H1 (cell line): ENCODE data around the gene RIMBP2. TPM values are rescaled to one million over a fixed set of nuclear protein-coding genes. Genes with fewer than 3 reads are reported as not detected.

ENCODE experiments used
- CTCF ChIA-PET: fragments of 300-600 bp; sonication (Branson Sonifier 250); formaldehyde crosslinking; loops from one replicate; lab custom pipeline; 2021; ENCODE audit not compliant: partially characterized antibody; lab: Charles Lee
- POLR2A ChIA-PET: fragments of 300-600 bp; sonication (Branson Sonifier 250); formaldehyde crosslinking; loops from one replicate; lab custom pipeline; 2021; ENCODE audit warnings: inconsistent platforms; ENCODE audit not compliant: partially characterized antibody; lab: Charles Lee
- DNase-seq, 2 experiments: peaks; one replicate each; pipeline versions ENCODE4 v3.0.0 to v3.0.0-alpha.2; 2010 to 2022; ENCODE audit warnings: low spot score in 2 of 2, low read depth in 1 of 2, mixed read lengths in 1 of 2
- FAIRE-seq: peaks from 2 replicates; lab custom pipeline; 2011; peaks lifted over from hg19 to GRCh38; lab: Jason Lieb, UNC
- H2AFZ ChIP-seq: 2 replicates; pipeline ENCODE4 v1.8.1; 2012; ENCODE audit warnings: low read length, inconsistent platforms
- H2AK5ac ChIP-seq: 2 replicates; pipeline ENCODE4 v1.6.1; 2013; ENCODE audit warnings: low read depth, low read length
- H2BK120ac ChIP-seq: replicated peaks from 2 replicates; pipeline ENCODE3; 2013; ENCODE audit warnings: low read depth, low read length, inconsistent platforms
- H2BK12ac ChIP-seq: 2 replicates; pipeline ENCODE4 v1.6.1; 2013; ENCODE audit warnings: low read depth, low read length
- H2BK15ac ChIP-seq: 2 replicates; pipeline ENCODE4 v1.6.1; 2013; ENCODE audit warnings: low read length
- H2BK20ac ChIP-seq: 2 replicates; pipeline ENCODE4 v1.6.1; 2013; ENCODE audit warnings: low read length
- H2BK5ac ChIP-seq: 2 replicates; pipeline ENCODE4 v1.6.1; 2013; ENCODE audit warnings: low read depth, low read length
- H3K14ac ChIP-seq: 2 replicates; pipeline ENCODE4 v1.6.1; 2013; ENCODE audit warnings: inconsistent platforms; ENCODE audit not compliant: insufficient read length
- H3K18ac ChIP-seq: 2 replicates; pipeline ENCODE4 v1.6.1; 2013; ENCODE audit warnings: low read length; ENCODE audit errors: extremely low read depth
- H3K23ac ChIP-seq: 2 replicates; pipeline ENCODE4 v1.6.1; 2013; ENCODE audit warnings: inconsistent platforms; ENCODE audit not compliant: insufficient read length
- H3K23me2 ChIP-seq: 2 replicates; pipeline ENCODE4 v1.6.1; 2013; ENCODE audit warnings: low read depth, low read length
- H3K27ac ChIP-seq: 2 replicates; pipeline ENCODE4 v1.6.1; 2011; ENCODE audit warnings: low read depth, low read length, inconsistent platforms
- H3K27me3 ChIP-seq, 4 experiments: replicated peaks in 1 of 4; 1 replicate in 1 of 4; 2 replicates in 3 of 4; pipeline versions ENCODE4 v1.6.1 to v1.8.1; 2011 to 2013; ENCODE audit warnings: low read length in 3 of 4, mild to moderate bottlenecking in 3 of 4, inconsistent platforms in 2 of 4, mixed read lengths in 2 of 4, moderate library complexity in 1 of 4; ENCODE audit not compliant: control insufficient read depth in 3 of 4, insufficient read depth in 3 of 4; ENCODE audit errors: extremely low read depth in 1 of 4
- H3K36me3 ChIP-seq, 4 experiments: 2 replicates each; pipeline versions ENCODE4 v1.6.1 to v1.8.1; 2011 to 2013; ENCODE audit warnings: mild to moderate bottlenecking in 4 of 4, low read length in 3 of 4, moderate library complexity in 2 of 4, control low read depth in 1 of 4, inconsistent platforms in 1 of 4; ENCODE audit not compliant: insufficient read depth in 4 of 4, control insufficient read depth in 2 of 4
- H3K4ac ChIP-seq: replicated peaks from 2 replicates; pipeline ENCODE3; 2013; ENCODE audit warnings: low read length, low read depth, mixed read lengths, inconsistent platforms; ENCODE audit not compliant: insufficient read length
- H3K4me1 ChIP-seq, 4 experiments: replicated peaks in 1 of 4; 1 replicate in 1 of 4; 2 replicates in 3 of 4; pipeline versions ENCODE4 v1.6.1 to v1.8.1; 2011 to 2013; ENCODE audit warnings: low read length in 3 of 4, inconsistent platforms in 2 of 4, mixed read lengths in 1 of 4; ENCODE audit not compliant: insufficient read depth in 4 of 4, control insufficient read depth in 3 of 4
- H3K4me2 ChIP-seq, 2 experiments: 2 replicates each; pipeline versions ENCODE4 v1.6.1 to v1.8.1; 2011 to 2013; ENCODE audit warnings: low read depth in 2 of 2, low read length in 2 of 2, control low read depth in 1 of 2, inconsistent platforms in 1 of 2, mild to moderate bottlenecking in 1 of 2; ENCODE audit not compliant: insufficient read depth in 1 of 2
- H3K4me3 ChIP-seq, 4 experiments: fragments of 200-600, 300-600 bp in 1 of 4; sonication (generic), shearing (Covaris generic), sonication (Bioruptor Twin) in 1 of 4; 2 replicates each; pipeline versions ENCODE4 v1.5.1 to v1.8.1; 2011 to 2016; ENCODE audit warnings: low read length in 4 of 4, low read depth in 3 of 4, control low read depth in 2 of 4, inconsistent platforms in 2 of 4, mild to moderate bottlenecking in 2 of 4, mixed read lengths in 1 of 4, moderate library complexity in 1 of 4; ENCODE audit not compliant: insufficient read depth in 2 of 4; ENCODE audit errors: extremely low read depth in 1 of 4
- H3K56ac ChIP-seq: replicated peaks from 2 replicates; pipeline ENCODE3; 2013; ENCODE audit warnings: low read depth, mild to moderate bottlenecking, mixed read lengths, low read length, inconsistent platforms; ENCODE audit not compliant: insufficient read length
- H3K79me1 ChIP-seq: 2 replicates; pipeline ENCODE4 v1.6.1; 2013; ENCODE audit warnings: low read depth, low read length, control low read depth
- H3K79me2 ChIP-seq, 2 experiments: 2 replicates each; pipeline versions ENCODE4 v1.6.1 to v1.8.1; 2012 to 2013; ENCODE audit warnings: low read length in 2 of 2, mild to moderate bottlenecking in 2 of 2, inconsistent platforms in 1 of 2; ENCODE audit not compliant: insufficient read depth in 2 of 2, control insufficient read depth in 1 of 2
- H3K9ac ChIP-seq, 4 experiments: replicated peaks in 1 of 4; 1 replicate in 1 of 4; 2 replicates in 3 of 4; pipeline versions ENCODE4 v1.6.1 to v1.8.1; 2011 to 2013; ENCODE audit warnings: low read depth in 3 of 4, low read length in 3 of 4, control low read depth in 2 of 4, mild to moderate bottlenecking in 2 of 4, moderate library complexity in 2 of 4, inconsistent platforms in 1 of 4; ENCODE audit errors: extremely low read depth in 1 of 4
- H3K9me3 ChIP-seq, 2 experiments: 2 replicates each; pipeline versions ENCODE4 v1.6.1 to v1.8.1; 2012 to 2013; ENCODE audit warnings: mild to moderate bottlenecking in 2 of 2, moderate library complexity in 2 of 2, control low read depth in 1 of 2, inconsistent platforms in 1 of 2, low read depth in 1 of 2, low read length in 1 of 2, mixed read lengths in 1 of 2; ENCODE audit not compliant: insufficient read depth in 2 of 2
- H4K20me1 ChIP-seq, 2 experiments: replicated peaks in 1 of 2; 2 replicates each; pipeline versions ENCODE3 to v1.8.1; 2011 to 2013; ENCODE audit warnings: inconsistent platforms in 2 of 2, low read length in 2 of 2, mild to moderate bottlenecking in 1 of 2; ENCODE audit not compliant: insufficient read depth in 2 of 2, control insufficient read depth in 1 of 2
- H4K5ac ChIP-seq: 2 replicates; pipeline ENCODE4 v1.6.1; 2013; ENCODE audit warnings: low read length, low read depth, mixed read lengths, inconsistent platforms; ENCODE audit not compliant: insufficient read length
- H4K8ac ChIP-seq: 2 replicates; pipeline ENCODE4 v1.8.0; 2013; ENCODE audit warnings: mild to moderate bottlenecking, moderate library complexity, low read length, inconsistent platforms; ENCODE audit not compliant: insufficient read depth; ENCODE audit errors: extremely low read depth
- H4K91ac ChIP-seq: replicated peaks from 2 replicates; pipeline ENCODE3; 2013; ENCODE audit warnings: low read length, mixed read lengths, inconsistent platforms; ENCODE audit not compliant: insufficient read length
- ATF3 ChIP-seq: IDR thresholded peaks from 2 replicates; pipeline ENCODE4 v1.6.1; 2011; ENCODE audit warnings: low read depth, mild to moderate bottlenecking, low read length; ENCODE audit not compliant: insufficient read depth
- BCL11A ChIP-seq, 2 experiments: IDR thresholded peaks; one replicate each; pipeline ENCODE4 v1.6.1; 2011; ENCODE audit warnings: low read depth in 2 of 2, low read length in 2 of 2, mild to moderate bottlenecking in 2 of 2
- CHD2 ChIP-seq: IDR thresholded peaks from 2 replicates; pipeline ENCODE4 v1.6.1; 2012; ENCODE audit warnings: low read length, improper control_type of control experiment
- KDM5A ChIP-seq: fragments of 200-600 bp; IDR thresholded peaks from 2 replicates; pipeline ENCODE4 v1.7.1; 2012; ENCODE audit warnings: mild to moderate bottlenecking, low read length, inconsistent platforms, mixed read lengths
- MAX ChIP-seq: IDR thresholded peaks from 2 replicates; pipeline ENCODE4 v1.6.1; 2012; ENCODE audit warnings: inconsistent platforms
- POLR2AphosphoS5 ChIP-seq: IDR thresholded peaks from 2 replicates; pipeline ENCODE4 v1.6.1; 2011; ENCODE audit warnings: low read depth, low read length
- RFX5 ChIP-seq: IDR thresholded peaks from 2 replicates; pipeline ENCODE4 v1.6.1; 2011; ENCODE audit warnings: low read depth, low read length, improper control_type of control experiment, borderline replicate concordance
- RNF2 ChIP-seq: fragments of 200-900, 300-1000 bp; sonication (generic); IDR thresholded peaks from 2 replicates; pipeline ENCODE4 v1.7.1; 2016; ENCODE audit warnings: borderline replicate concordance, low read depth, mild to moderate bottlenecking, antibody characterized with exemption, low read length; ENCODE audit not compliant: poor library complexity, severe bottlenecking; ENCODE audit errors: missing control alignments
- SIRT6 ChIP-seq: IDR thresholded peaks from one replicate; pipeline ENCODE4 v1.7.1; 2012; ENCODE audit warnings: low read length, inconsistent platforms
- SIX5 ChIP-seq: IDR thresholded peaks from 2 replicates; pipeline ENCODE4 v1.6.1; 2011; ENCODE audit warnings: mild to moderate bottlenecking, low read depth, low read length
- WGBS, 2 experiments: shearing (Covaris generic) in 1 of 2; methylation state at CpG; one replicate each; pipeline versions ENCODE4 v1.1.6 to v1.1.7; 2013 to 2015; ENCODE audit warnings: low lambda C conversion rate in 2 of 2, mixed read lengths in 2 of 2, inconsistent platforms in 1 of 2, low coverage in 1 of 2, missing lambda C conversion rate in 1 of 2; ENCODE audit not compliant: insufficient replicate concordance in 2 of 2, insufficient coverage in 1 of 2, insufficient read length in 1 of 2; ENCODE audit errors: extremely low coverage in 1 of 2, missing lambda C conversion rate in 1 of 2; 5-methylcytosine and 5-hydroxymethylcytosine counted together
- polyA plus RNA-seq, 7 experiments: library from polyadenylated mRNA; depleted of rRNA in 3 of 7; stranded (reverse) in 5 of 7; unstranded in 2 of 7; fragments of >200 nt in 5 of 7; fragments of 200-250 nt in 2 of 7; gene quantifications; 1 replicate in 5 of 7; 2 replicates in 1 of 7; 4 replicates in 1 of 7; pipeline versions ENCODE4 v1.2.1 to v1.2.3, GENCODE V29; 2011 to 2013; ENCODE audit warnings: missing spikeins in 2 of 7, mixed read lengths in 2 of 7
- total RNA-seq: library from RNA; stranded (reverse); fragmentation: NEBNext Ultra II Directional; extraction: Animal tissue kit (Norgen Biotek cat#: 25700); gene quantifications from 2 replicates; pipeline ENCODE4 v1.2.1, GENCODE V29; 2021

Gene RIMBP2
- total and polyA plus RNA-seq, 2 of the 8 experiments (the other 6 are each of a cell fraction or from before 2014, with no cell fraction given): 0.18 to 0.65 TPM

DNA sequence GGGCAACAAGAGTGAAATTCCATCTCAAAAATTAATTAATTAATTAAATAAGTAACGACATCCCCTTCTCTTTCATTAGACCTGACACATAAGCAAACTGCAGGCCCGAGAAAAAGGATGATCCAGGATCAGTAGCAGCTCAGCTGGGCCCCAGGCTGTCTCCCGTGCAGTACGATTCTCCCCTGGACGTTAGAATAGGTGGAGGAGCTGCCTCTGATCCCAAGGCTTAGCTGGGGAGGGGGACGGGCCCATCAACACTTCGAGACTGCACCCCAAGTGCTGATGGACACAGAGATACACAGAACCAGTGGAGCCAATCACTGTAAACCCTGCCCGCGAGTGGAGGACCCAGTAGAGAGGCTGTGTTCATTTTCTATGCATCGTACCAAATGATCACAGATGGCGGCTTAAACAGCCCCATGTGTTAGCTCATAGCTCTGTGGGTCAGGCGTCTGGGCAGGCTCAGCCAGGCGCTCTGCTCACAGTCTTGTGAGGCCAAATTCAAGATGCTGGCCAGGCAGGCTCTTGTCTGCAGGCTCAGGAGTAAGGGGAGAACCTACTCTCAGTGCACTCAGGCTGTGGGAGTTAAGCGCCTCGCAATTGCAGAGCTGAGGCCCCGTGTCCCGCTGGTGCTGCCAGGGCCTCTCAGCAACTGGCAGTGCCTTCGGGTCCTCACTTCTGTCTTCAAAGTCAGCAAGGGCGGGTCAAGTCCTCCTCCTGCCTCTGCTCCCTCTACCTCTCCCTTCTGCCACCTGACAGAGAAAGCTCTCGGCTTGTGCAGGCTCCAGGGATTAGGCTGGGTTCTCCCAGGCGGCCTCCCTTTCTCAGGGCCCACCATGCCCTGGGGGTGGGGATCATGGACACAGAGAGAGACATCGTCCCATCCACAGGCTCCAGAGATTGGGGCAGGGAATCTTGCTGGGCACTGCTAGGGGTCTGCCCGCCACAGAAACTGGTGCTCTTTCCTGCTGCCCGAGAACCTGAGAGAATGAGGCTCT, 26.4 kb downstream of the RIMBP2 start:
- H2BK12ac ChIP-seq: no peak overlapping the region
- H3K9ac ChIP-seq: no peak overlapping the region
- H3K4me3 ChIP-seq: no peak overlapping the region
- H4K91ac ChIP-seq: no peak overlapping the region
- no peak overlapping the region for H2BK120ac ChIP-seq
- H3K4me2 ChIP-seq: no peak overlapping the region
- H2BK15ac ChIP-seq: no peak overlapping the region
- H4K5ac ChIP-seq: no peak overlapping the region
- FAIRE-seq (no peak), DNase-seq (no peak)
- POLR2A ChIA-PET: no interaction called here
- 91% methylated on average over 20 of the region's 24 CpGs; no CpG with 5 or more reads in 1 of the 2 experiments for WGBS, 2 experiments
- H3K56ac ChIP-seq: no peak overlapping the region
- H3K14ac ChIP-seq: no peak overlapping the region
- peaks cover 3% of the 10 kb centered on the region; the same call in 1 of the 2 replicates for H3K23me2 ChIP-seq
- no peak overlapping the region for H3K23ac ChIP-seq
- no peak overlapping the region for H2BK5ac ChIP-seq
- no peak overlapping the region; the same call in 1 of the 2 replicates for H3K18ac ChIP-seq
- TF ChIP-seq MAX: no peak
- TF ChIP-seq KDM5A: no peak
- TF ChIP-seq SIRT6: no peak
- TF ChIP-seq RNF2: no peak
- TF ChIP-seq ATF3: no peak
- no peak for TF ChIP-seq SIX5
- TF ChIP-seq RFX5: no peak
- TF ChIP-seq POLR2AphosphoS5: no peak
- TF ChIP-seq CHD2: no peak
- no peak for TF ChIP-seq BCL11A (IDR thresholded peaks at IDR 0.05; ENCODE audit: low read depth in 2 of 2, low read length in 2 of 2)
- H3K79me2 ChIP-seq: no peaks in the 10 kb centered on the region
- H3K27me3 ChIP-seq: peaks cover 0 to 2% (median 0%) of the 10 kb centered on the region in 4 experiments; a peak in 2 of 7 replicates
- no peaks in the 10 kb centered on the region for H4K20me1 ChIP-seq
- no peaks in the 10 kb centered on the region for H3K9me3 ChIP-seq
- no peak overlapping the region for H3K4ac ChIP-seq
- no peak overlapping the region for H2AFZ ChIP-seq
- H3K4me1 ChIP-seq: no peaks in the 10 kb centered on the region
- no peak overlapping the region for H4K8ac ChIP-seq
- H3K27ac ChIP-seq: no peak overlapping the region
- no peaks in the 10 kb centered on the region for H3K36me3 ChIP-seq
- no peaks in the 10 kb centered on the region for H3K79me1 ChIP-seq
- CTCF ChIA-PET: interaction anchor here (1.2 kb wide), 3 partner anchors 21 to 289 kb away, joined by 3 read pairs; no protein-coding TSS in a partner anchor
- H2AK5ac ChIP-seq: no peak overlapping the region
- H2BK20ac ChIP-seq: no peak overlapping the region
